NB4 (cell line): ENCODE measurements around the gene NEU3.

Experiments used
- CTCF ChIP-seq: IDR thresholded peaks from one replicate; pipeline ENCODE4 v1.5.1; 2012; ENCODE audit warnings: low read depth, low read length
- MAX ChIP-seq: IDR thresholded peaks from 2 replicates; pipeline ENCODE4 v1.6.1; 2011; ENCODE audit warnings: low read depth, low read length
- POLR2A ChIP-seq: IDR thresholded peaks from 2 replicates; pipeline ENCODE4 v1.6.1; 2011; ENCODE audit warnings: mild to moderate bottlenecking; ENCODE audit not compliant: insufficient read length; ENCODE audit errors: extremely low read depth

GRCh38 chr11:75014129-75014528, 25.4 kb downstream of the NEU3 start:
- TF ChIP-seq POLR2A (no peak), CTCF (no peak), MAX (no peak)
